ENCODE data around the gene STX18. TPM values are rescaled to one million over a fixed set of nuclear protein-coding genes. Genes with fewer than 3 reads are reported as not detected.

STX18 gene
- total RNA-seq, 1 donor from 2014 or later = 36.7 TPM

GRCh38 chr4:4387531-4388310 lies 154.1 kb downstream of the STX18 start:
- TF ChIP-seq CTCF (conservative IDR thresholded peaks at IDR 0.05) = no peak
- peak overlapping the region; percentile 87 for H3K4me3 Mint-ChIP-seq
- H3K9me3 Mint-ChIP-seq = no peaks in the 10 kb centered on the region
- DNase-seq (ENCODE audit: extremely low spot score, unreplicated experiment) = no peak
- H3K4me1 Mint-ChIP-seq (ENCODE audit: unreplicated experiment) = peaks cover 9% of the 10 kb centered on the region
- peaks cover 44% of the 10 kb centered on the region for H3K27me3 Mint-ChIP-seq
- peak overlapping the region; percentile 85 for H3K27ac Mint-ChIP-seq
- peaks cover 8% of the 10 kb centered on the region for H3K36me3 Mint-ChIP-seq

GRCh38 chr4:4386736-4387392 lies 155.0 kb downstream of the STX18 start, which contains the start of gene NSG1:
Gene NSG1, plus strand, starts transcription at chr4:4387102. Its CDS starts 528 bp downstream, at chr4:4387630.
- Mint-ChIP-seq H3K27ac (peak within 1 kb of the TSS; percentile 85), H3K4me3 (peak within 1 kb of the TSS; percentile 88), H3K27me3 (peaks cover 53% of the 10 kb centered on the region), H3K36me3 (peaks cover 8% of the 10 kb centered on the region), H3K4me1 (ENCODE audit: unreplicated experiment) (peaks cover 9% of the 10 kb centered on the region), H3K9me3 (no peaks in the 10 kb centered on the region)
- DNase-seq (ENCODE audit: extremely low spot score, unreplicated experiment) = peak; percentile 80
- no peak for TF ChIP-seq CTCF (conservative IDR thresholded peaks at IDR 0.05)

GRCh38 chr4:4386296-4386735 lies 155.5 kb downstream of the STX18 start:
- Mint-ChIP-seq H3K4me3 (peak overlapping the region; percentile 88), H3K36me3 (peaks cover 8% of the 10 kb centered on the region), H3K4me1 (ENCODE audit: unreplicated experiment) (peaks cover 9% of the 10 kb centered on the region), H3K27me3 (peaks cover 54% of the 10 kb centered on the region), H3K9me3 (no peaks in the 10 kb centered on the region), H3K27ac (peak overlapping the region; percentile 59)
- DNase-seq (ENCODE audit: extremely low spot score, unreplicated experiment) = no peak
- no peak for TF ChIP-seq CTCF (conservative IDR thresholded peaks at IDR 0.05)

GRCh38 chr4:4385729-4386295 lies 156.0 kb downstream of the STX18 start:
- Mint-ChIP-seq H3K27me3 (peaks cover 58% of the 10 kb centered on the region), H3K4me1 (ENCODE audit: unreplicated experiment) (peaks cover 9% of the 10 kb centered on the region), H3K4me3 (peak overlapping the region; percentile 88), H3K27ac (no peak overlapping the region), H3K36me3 (peaks cover 8% of the 10 kb centered on the region), H3K9me3 (no peaks in the 10 kb centered on the region)
- TF ChIP-seq CTCF (conservative IDR thresholded peaks at IDR 0.05) = no peak
- DNase-seq (ENCODE audit: extremely low spot score, unreplicated experiment) = no peak

- H3K27me3 Mint-ChIP-seq = peaks cover 61% of the 10 kb centered on the region
- peak overlapping the region; percentile 62 for H3K27ac Mint-ChIP-seq
- DNase-seq (ENCODE audit: extremely low spot score, unreplicated experiment) = no peak
- no peaks in the 10 kb centered on the region for H3K9me3 Mint-ChIP-seq
- peaks cover 8% of the 10 kb centered on the region for H3K36me3 Mint-ChIP-seq
- H3K4me3 Mint-ChIP-seq = peak overlapping the region; percentile 76
- peak; percentile 56 for TF ChIP-seq CTCF (conservative IDR thresholded peaks at IDR 0.05)
- H3K4me1 Mint-ChIP-seq (ENCODE audit: unreplicated experiment) = peaks cover 9% of the 10 kb centered on the region
Measured at GRCh38 chr4:4384837-4385236, 157.0 kb downstream of the STX18 start.
